ENCODE measurements around the gene BNIP1.

Gene BNIP1

DNA sequence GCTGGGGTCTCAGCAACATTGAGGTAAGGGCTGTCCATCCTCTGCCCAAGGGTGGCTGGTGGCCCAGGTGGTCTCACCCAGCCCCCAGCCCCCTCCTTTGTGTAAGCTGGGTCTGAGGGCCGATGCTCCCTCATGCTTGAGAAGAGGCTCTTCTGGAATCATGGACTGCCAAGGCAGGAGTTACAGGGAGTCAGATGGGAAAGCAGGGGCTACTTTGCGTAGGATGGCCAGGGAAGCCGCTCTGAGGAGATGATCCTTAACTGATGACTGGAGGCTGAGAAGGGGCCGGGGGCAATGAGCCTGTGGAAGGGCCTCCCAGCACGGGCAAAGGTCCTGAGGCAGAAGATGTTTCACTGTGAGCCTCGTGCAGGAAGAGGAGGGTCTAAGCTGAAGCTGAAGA is 67.0 kb downstream of the BNIP1 start:
- no peak for DNase-seq (ENCODE audit: low spot score)

DNA sequence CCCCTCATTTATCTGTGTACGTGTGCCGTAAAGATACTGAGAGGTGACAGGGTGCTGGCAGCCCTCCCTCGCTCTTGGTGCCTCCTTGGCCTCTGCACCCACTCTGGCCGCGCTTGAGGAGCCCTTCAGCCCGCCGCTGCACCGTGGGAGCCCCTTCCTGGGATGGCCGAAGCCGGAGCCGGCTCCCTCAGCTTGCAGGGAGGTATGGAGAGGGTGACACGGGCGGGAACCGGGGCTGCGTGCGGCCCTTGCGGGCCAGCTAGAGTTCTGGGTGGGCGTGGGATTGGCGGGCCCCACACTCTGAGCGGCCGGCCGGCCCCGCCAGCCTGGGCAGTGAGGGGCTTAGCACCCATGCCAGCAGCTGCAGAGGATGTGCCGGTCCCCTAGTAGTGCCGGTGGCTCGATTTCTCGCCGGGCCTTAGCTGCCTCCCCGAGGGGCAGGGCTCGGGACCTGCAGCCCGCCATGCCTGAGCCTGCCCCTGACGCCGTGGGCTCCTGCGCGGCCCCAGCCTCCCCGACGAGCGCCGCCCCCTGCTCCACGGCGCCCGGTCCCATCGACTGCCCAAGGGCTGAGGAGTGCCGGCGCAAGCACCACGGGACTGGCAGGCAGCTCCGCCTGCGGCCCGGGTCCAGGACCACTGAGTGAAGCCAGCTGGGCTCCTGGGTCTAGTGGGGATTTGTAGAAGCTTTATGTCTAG is 69.1 kb downstream of the BNIP1 start:
- DNase-seq (ENCODE audit: low spot score) = no peak

Measured in putamen (tissue), 1 donor.